Esophagus squamous epithelium (tissue), 4 donors: Measurements from ENCODE around the gene CPE.

Experiments used
- POLR2A ChIP-seq, 4 donors: fragments of 450-650 bp; IDR thresholded peaks; one replicate each; pipeline ENCODE4 v1.6.1; 2017; ENCODE audit warnings: antibody characterized with exemption in 4 of 4, mild to moderate bottlenecking in 4 of 4, moderate library complexity in 3 of 4
- TF ChIP-seq, protein P1 (sequence below), 6 experiments: fragments of 450-650 bp in 4 of 6; fragments of 200-600 bp in 2 of 6; sonication (generic) in 2 of 6; IDR thresholded peaks; one replicate each; pipeline ENCODE4 v1.5.1; 2016 to 2019; ENCODE audit warnings: antibody characterized with exemption in 6 of 6, mild to moderate bottlenecking in 4 of 6, moderate library complexity in 4 of 6

- TF ChIP-seq, protein P1, sequence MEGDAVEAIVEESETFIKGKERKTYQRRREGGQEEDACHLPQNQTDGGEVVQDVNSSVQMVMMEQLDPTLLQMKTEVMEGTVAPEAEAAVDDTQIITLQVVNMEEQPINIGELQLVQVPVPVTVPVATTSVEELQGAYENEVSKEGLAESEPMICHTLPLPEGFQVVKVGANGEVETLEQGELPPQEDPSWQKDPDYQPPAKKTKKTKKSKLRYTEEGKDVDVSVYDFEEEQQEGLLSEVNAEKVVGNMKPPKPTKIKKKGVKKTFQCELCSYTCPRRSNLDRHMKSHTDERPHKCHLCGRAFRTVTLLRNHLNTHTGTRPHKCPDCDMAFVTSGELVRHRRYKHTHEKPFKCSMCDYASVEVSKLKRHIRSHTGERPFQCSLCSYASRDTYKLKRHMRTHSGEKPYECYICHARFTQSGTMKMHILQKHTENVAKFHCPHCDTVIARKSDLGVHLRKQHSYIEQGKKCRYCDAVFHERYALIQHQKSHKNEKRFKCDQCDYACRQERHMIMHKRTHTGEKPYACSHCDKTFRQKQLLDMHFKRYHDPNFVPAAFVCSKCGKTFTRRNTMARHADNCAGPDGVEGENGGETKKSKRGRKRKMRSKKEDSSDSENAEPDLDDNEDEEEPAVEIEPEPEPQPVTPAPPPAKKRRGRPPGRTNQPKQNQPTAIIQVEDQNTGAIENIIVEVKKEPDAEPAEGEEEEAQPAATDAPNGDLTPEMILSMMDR (IDR thresholded peaks at IDR 0.05), result no peak
- TF ChIP-seq POLR2A (IDR thresholded peaks at IDR 0.05), result no peak
Observed at GRCh38 chr4:165398570-165398969, 19.8 kb downstream of the CPE start.
